Neural progenitor cell (in vitro differentiated cells): ENCODE results near the gene ASB1. TPM values are rescaled to one million over a fixed set of nuclear protein-coding genes. Genes with fewer than 3 reads are reported as not detected.

Experiments used
- DNase-seq: peaks from one replicate; pipeline ENCODE4 v3.0.0-alpha.2; 2016; ENCODE audit warnings: low spot score
- H2AFZ ChIP-seq: fragments of 200-600 bp; sonication (generic); replicated peaks from 2 replicates; pipeline ENCODE4 v1.6.1; 2016; ENCODE audit warnings: antibody characterized with exemption
- H3F3A ChIP-seq: fragments of 200-600 bp; sonication (generic); 2 replicates; pipeline ENCODE4 v1.6.1; 2016; ENCODE audit warnings: antibody characterized with exemption, low read depth
- H3K27ac ChIP-seq: fragments of 200-600 bp; sonication (generic); 2 replicates; pipeline ENCODE4 v1.5.1; 2016; ENCODE audit warnings: mild to moderate bottlenecking
- H3K27me3 ChIP-seq: fragments of 200-600 bp; sonication (generic); 2 replicates; pipeline ENCODE4 v1.6.1; 2016; ENCODE audit warnings: mild to moderate bottlenecking, moderate library complexity
- H3K36me3 ChIP-seq: fragments of 200-600 bp; sonication (generic); 2 replicates; pipeline ENCODE4 v1.5.1; 2016
- H3K4me1 ChIP-seq: fragments of 200-600 bp; sonication (generic); 2 replicates; pipeline ENCODE4 v1.6.1; 2016; ENCODE audit warnings: mixed run types
- H3K4me2 ChIP-seq: fragments of 200-600 bp; sonication (generic); 2 replicates; pipeline ENCODE4 v1.6.1; 2016
- H3K4me3 ChIP-seq: fragments of 200-600 bp; sonication (generic); 2 replicates; pipeline ENCODE4 v1.5.1; 2016
- H3K79me2 ChIP-seq: fragments of 200-600 bp; sonication (generic); 2 replicates; pipeline ENCODE4 v1.6.1; 2016; ENCODE audit warnings: low read depth
- H3K9ac ChIP-seq: fragments of 200-600 bp; sonication (generic); 2 replicates; pipeline ENCODE4 v1.6.1; 2016
- H3K9me3 ChIP-seq: fragments of 200-600 bp; sonication (generic); 2 replicates; pipeline ENCODE4 v1.5.1; 2016; ENCODE audit warnings: low read depth
- H4K20me1 ChIP-seq: fragments of 200-600 bp; sonication (generic); 2 replicates; pipeline ENCODE4 v1.6.1; 2016; ENCODE audit warnings: low read depth
- H3K27ac Mint-ChIP-seq: 3 replicates; pipeline ENCODE4 v1.8.0; 2021; ENCODE audit warnings: mixed read lengths
- H3K27me3 Mint-ChIP-seq: 2 replicates; pipeline ENCODE4 v1.8.0; 2022; ENCODE audit warnings: low read depth, mild to moderate bottlenecking, inconsistent platforms, moderate library complexity, mixed read lengths; ENCODE audit not compliant: insufficient read depth
- H3K36me3 Mint-ChIP-seq: 3 replicates; pipeline ENCODE4 v1.8.0; 2021; ENCODE audit warnings: mixed read lengths
- H3K4me1 Mint-ChIP-seq: 3 replicates; pipeline ENCODE4 v1.8.0; 2021; ENCODE audit warnings: mixed read lengths
- H3K4me3 Mint-ChIP-seq: 3 replicates; pipeline ENCODE4 v1.8.0; 2021; ENCODE audit warnings: mild to moderate bottlenecking, moderate library complexity, mixed read lengths
- H3K9me3 Mint-ChIP-seq: 3 replicates; pipeline ENCODE4 v1.8.0; 2020; ENCODE audit warnings: mixed read lengths
- EZH2 ChIP-seq: fragments of 200-600 bp; sonication (generic); IDR thresholded peaks from 2 replicates; pipeline ENCODE4 v1.6.1; 2017; ENCODE audit warnings: antibody characterized with exemption, mild to moderate bottlenecking, moderate library complexity
- EZH2phosphoT487 ChIP-seq: fragments of 200-600 bp; sonication (generic); IDR thresholded peaks from 2 replicates; pipeline ENCODE4 v1.6.1; 2017; ENCODE audit warnings: antibody characterized with exemption
- total RNA-seq: library from RNA; depleted of rRNA; stranded (reverse); fragments of >200 nt; gene quantifications from 2 replicates; pipeline ENCODE4 v1.2.3, GENCODE V29; 2015; ENCODE audit warnings: low replicate concordance
- TF ChIP-seq, protein P1 (sequence below): fragments of 200-600 bp; sonication (generic); IDR thresholded peaks from 2 replicates; pipeline ENCODE4 v1.5.1; 2017; ENCODE audit warnings: antibody characterized with exemption, mild to moderate bottlenecking

Gene ASB1
- total RNA-seq, 1 donor from 2014 or later, result 29.2 TPM

- H3K9me3 Mint-ChIP-seq, result no peaks in the 10 kb centered on the region
- H3K4me3 ChIP-seq, result no peak overlapping the region
- H3K4me1 Mint-ChIP-seq, result peaks cover 20% of the 10 kb centered on the region
- H3K36me3 ChIP-seq, result no peaks in the 10 kb centered on the region
- H4K20me1 ChIP-seq, result no peaks in the 10 kb centered on the region
- H3K9ac ChIP-seq, result no peak overlapping the region
- DNase-seq, result no peak
- no peak overlapping the region for H3K4me3 Mint-ChIP-seq
- no peaks in the 10 kb centered on the region for H3K36me3 Mint-ChIP-seq
- no peak overlapping the region for H3K27ac ChIP-seq
- H3K27me3 ChIP-seq, result no peaks in the 10 kb centered on the region
- no peak overlapping the region for H3K27ac Mint-ChIP-seq
- no peaks in the 10 kb centered on the region for H3K79me2 ChIP-seq
- H3K9me3 ChIP-seq, result no peaks in the 10 kb centered on the region
- peaks cover 17% of the 10 kb centered on the region for H3F3A ChIP-seq
- H3K4me1 ChIP-seq, result peaks cover 26% of the 10 kb centered on the region
- no peaks in the 10 kb centered on the region for H3K27me3 Mint-ChIP-seq
- no peak overlapping the region for H2AFZ ChIP-seq
- no peak overlapping the region for H3K4me2 ChIP-seq
- no peak for TF ChIP-seq EZH2phosphoT487
These were observed 8.3 kb upstream of the ASB1 start for GRCh38 chr2:238418196-238418998.

GRCh38 chr2:238418999-238419546, 7.7 kb upstream of the ASB1 start:
- TF ChIP-seq, protein P1, sequence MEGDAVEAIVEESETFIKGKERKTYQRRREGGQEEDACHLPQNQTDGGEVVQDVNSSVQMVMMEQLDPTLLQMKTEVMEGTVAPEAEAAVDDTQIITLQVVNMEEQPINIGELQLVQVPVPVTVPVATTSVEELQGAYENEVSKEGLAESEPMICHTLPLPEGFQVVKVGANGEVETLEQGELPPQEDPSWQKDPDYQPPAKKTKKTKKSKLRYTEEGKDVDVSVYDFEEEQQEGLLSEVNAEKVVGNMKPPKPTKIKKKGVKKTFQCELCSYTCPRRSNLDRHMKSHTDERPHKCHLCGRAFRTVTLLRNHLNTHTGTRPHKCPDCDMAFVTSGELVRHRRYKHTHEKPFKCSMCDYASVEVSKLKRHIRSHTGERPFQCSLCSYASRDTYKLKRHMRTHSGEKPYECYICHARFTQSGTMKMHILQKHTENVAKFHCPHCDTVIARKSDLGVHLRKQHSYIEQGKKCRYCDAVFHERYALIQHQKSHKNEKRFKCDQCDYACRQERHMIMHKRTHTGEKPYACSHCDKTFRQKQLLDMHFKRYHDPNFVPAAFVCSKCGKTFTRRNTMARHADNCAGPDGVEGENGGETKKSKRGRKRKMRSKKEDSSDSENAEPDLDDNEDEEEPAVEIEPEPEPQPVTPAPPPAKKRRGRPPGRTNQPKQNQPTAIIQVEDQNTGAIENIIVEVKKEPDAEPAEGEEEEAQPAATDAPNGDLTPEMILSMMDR, result no peak
- TF ChIP-seq EZH2phosphoT487 (no peak), EZH2 (no peak)
- DNase-seq, result no peak
- H3K27me3 Mint-ChIP-seq, result no peaks in the 10 kb centered on the region

DNA sequence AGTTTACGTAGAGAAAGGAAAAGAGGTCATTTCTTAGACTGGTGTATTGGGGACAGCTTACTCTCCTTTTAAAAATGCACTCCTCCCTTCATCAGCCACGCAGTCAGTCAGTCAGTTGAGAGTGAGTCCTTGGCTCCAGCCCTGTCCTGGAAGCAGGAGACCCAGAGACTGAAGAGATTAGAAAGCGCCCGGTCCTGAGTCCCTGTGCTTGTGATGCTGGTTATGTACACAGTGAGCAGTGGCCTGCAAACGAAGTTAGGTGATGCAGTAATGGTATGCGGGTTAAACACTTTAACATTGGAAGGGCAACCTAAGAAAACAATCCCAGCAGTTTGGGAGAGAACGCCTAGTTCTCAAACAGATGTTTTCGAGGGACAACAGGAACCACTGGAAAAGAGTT, 6.3 kb upstream of the ASB1 start:
- H3K27me3 ChIP-seq, result no peaks in the 10 kb centered on the region
- H3K9ac ChIP-seq, result no peak overlapping the region
- no peaks in the 10 kb centered on the region for H3K9me3 ChIP-seq
- H3K27ac ChIP-seq, result no peak overlapping the region
- H3K36me3 Mint-ChIP-seq, result no peaks in the 10 kb centered on the region
- peak; percentile 28 for DNase-seq
- H3K27me3 Mint-ChIP-seq, result no peaks in the 10 kb centered on the region
- peak overlapping the region; percentile 33 for H3K4me2 ChIP-seq
- H3K36me3 ChIP-seq, result no peaks in the 10 kb centered on the region
- H3K4me3 ChIP-seq, result no peak overlapping the region
- TF ChIP-seq EZH2, result no peak
- TF ChIP-seq, protein P1, result no peak
- no peaks in the 10 kb centered on the region for H3K79me2 ChIP-seq
- no peaks in the 10 kb centered on the region for H3K9me3 Mint-ChIP-seq
- peak overlapping the region; percentile 70 for H3K27ac Mint-ChIP-seq
- H3K4me3 Mint-ChIP-seq, result no peak overlapping the region
- H3K4me1 Mint-ChIP-seq, result peaks cover 21% of the 10 kb centered on the region
- H4K20me1 ChIP-seq, result no peaks in the 10 kb centered on the region
- peak overlapping the region; percentile 86 for H2AFZ ChIP-seq
- H3F3A ChIP-seq, result peaks cover 17% of the 10 kb centered on the region
- H3K4me1 ChIP-seq, result peaks cover 22% of the 10 kb centered on the region

More at GRCh38 chr2:238418999-238419546, 7.7 kb upstream of the ASB1 start:
- H3K27ac ChIP-seq, result no peak overlapping the region
- no peak overlapping the region for H3K4me2 ChIP-seq
- no peak overlapping the region for H3K4me3 Mint-ChIP-seq
- no peak overlapping the region for H3K4me3 ChIP-seq
- no peaks in the 10 kb centered on the region for H3K36me3 Mint-ChIP-seq
- H3K9me3 ChIP-seq, result no peaks in the 10 kb centered on the region
- no peak overlapping the region for H2AFZ ChIP-seq
- H3F3A ChIP-seq, result peaks cover 17% of the 10 kb centered on the region
- H3K4me1 Mint-ChIP-seq, result peaks cover 20% of the 10 kb centered on the region
- no peak overlapping the region for H3K9ac ChIP-seq
- H3K79me2 ChIP-seq, result no peaks in the 10 kb centered on the region
- H3K27me3 ChIP-seq, result no peaks in the 10 kb centered on the region
- no peaks in the 10 kb centered on the region for H3K36me3 ChIP-seq
- no peaks in the 10 kb centered on the region for H3K9me3 Mint-ChIP-seq
- H4K20me1 ChIP-seq, result no peaks in the 10 kb centered on the region
- H3K4me1 ChIP-seq, result peaks cover 26% of the 10 kb centered on the region
- no peak overlapping the region for H3K27ac Mint-ChIP-seq
